Endodermal cell (in vitro differentiated cells): ENCODE data around the gene TRERF1. TPM values are rescaled to one million over a fixed set of nuclear protein-coding genes. Genes with fewer than 3 reads are reported as not detected.

Source experiments
- DNase-seq: peaks from one replicate; pipeline ENCODE4 v3.0.0-alpha.2; 2017
- H3K27ac ChIP-seq: 2 replicates; pipeline ENCODE4 v1.5.1; 2013; ENCODE audit warnings: mild to moderate bottlenecking, low read depth, low read length, moderate library complexity
- H3K27me3 ChIP-seq: 2 replicates; pipeline ENCODE4 v1.6.1; 2013; ENCODE audit warnings: mild to moderate bottlenecking, low read length, moderate library complexity; ENCODE audit not compliant: insufficient read depth, control insufficient read depth, poor library complexity, severe bottlenecking
- H3K36me3 ChIP-seq: 2 replicates; pipeline ENCODE4 v1.7.0; 2013; ENCODE audit warnings: mild to moderate bottlenecking, low read length, moderate library complexity; ENCODE audit not compliant: control insufficient read depth, insufficient read depth
- H3K4me1 ChIP-seq: one replicate; pipeline ENCODE4 v1.7.0; 2013; ENCODE audit warnings: low read length; ENCODE audit not compliant: control insufficient read depth, insufficient read depth
- H3K4me3 ChIP-seq: 2 replicates; pipeline ENCODE4 v1.5.1; 2013; ENCODE audit warnings: mild to moderate bottlenecking, low read length, moderate library complexity
- H3K9ac ChIP-seq: 2 replicates; pipeline ENCODE4 v1.6.1; 2013; ENCODE audit warnings: mild to moderate bottlenecking, low read length, moderate library complexity; ENCODE audit not compliant: poor library complexity, severe bottlenecking; ENCODE audit errors: extremely low read depth
- H3K9me3 ChIP-seq: 2 replicates; pipeline ENCODE4 v1.6.1; 2013; ENCODE audit warnings: mild to moderate bottlenecking, low read length, moderate library complexity; ENCODE audit not compliant: control insufficient read depth
- H3K27ac Mint-ChIP-seq: 2 replicates; pipeline ENCODE4 v1.8.0; 2020; ENCODE audit warnings: mixed read lengths
- H3K27me3 Mint-ChIP-seq: 2 replicates; pipeline ENCODE4 v1.8.0; 2021; ENCODE audit warnings: mild to moderate bottlenecking, mixed read lengths; ENCODE audit not compliant: insufficient read depth
- H3K36me3 Mint-ChIP-seq: 2 replicates; pipeline ENCODE4 v1.8.0; 2020; ENCODE audit warnings: low read depth, mixed read lengths
- H3K4me1 Mint-ChIP-seq: 2 replicates; pipeline ENCODE4 v1.8.0; 2020; ENCODE audit warnings: mixed read lengths
- H3K4me3 Mint-ChIP-seq: 2 replicates; pipeline ENCODE4 v1.8.0; 2020; ENCODE audit warnings: mild to moderate bottlenecking, moderate library complexity, mixed read lengths
- H3K9me3 Mint-ChIP-seq: 2 replicates; pipeline ENCODE4 v1.8.0; 2020; ENCODE audit warnings: mild to moderate bottlenecking, mixed read lengths
- WGBS, 2 experiments: methylation state at CpG; one replicate each; pipeline versions ENCODE4 v1.1.5 to v1.1.7; 2013; ENCODE audit warnings: missing lambda C conversion rate in 2 of 2, mixed read lengths in 1 of 2; ENCODE audit not compliant: insufficient coverage in 1 of 2, insufficient read length in 1 of 2; 5-methylcytosine and 5-hydroxymethylcytosine counted together
- long read RNA-seq, 4 experiments: library from polyadenylated mRNA in 2 of 4; library from RNA in 1 of 4; library from capped mRNA in 1 of 4; stranded (forward) in 3 of 4; unstranded in 1 of 4; transcript quantifications; one replicate each; pipeline ENCODE4 v2.0.0, GENCODE V29; 2020 to 2021; ENCODE audit warnings: inconsistent platforms in 1 of 4
- polyA plus RNA-seq, 2 experiments: library from polyadenylated mRNA; stranded (reverse); fragments of 50-300 nt; gene quantifications; one replicate each; pipeline ENCODE4 v1.2.3, GENCODE V29; 2013
- total RNA-seq, 2 donors: library from RNA; stranded (reverse); fragmentation: NEBNext Ultra II Directional in 1 of 2; extraction: Animal tissue kit (Norgen Biotek cat#: 25700) in 1 of 2; gene quantifications; 2 replicates in 1 of 2; 3 replicates in 1 of 2; pipeline ENCODE4 v1.2.1, GENCODE V29; 2021
- TF ChIP-seq, protein P1 (sequence below): fragments of 200-600 bp; sonication (generic); conservative IDR thresholded peaks from 2 replicates; pipeline ENCODE4 v1.5.0; 2021; ENCODE audit warnings: antibody characterized with exemption, mild to moderate bottlenecking

Gene TRERF1, protein sequence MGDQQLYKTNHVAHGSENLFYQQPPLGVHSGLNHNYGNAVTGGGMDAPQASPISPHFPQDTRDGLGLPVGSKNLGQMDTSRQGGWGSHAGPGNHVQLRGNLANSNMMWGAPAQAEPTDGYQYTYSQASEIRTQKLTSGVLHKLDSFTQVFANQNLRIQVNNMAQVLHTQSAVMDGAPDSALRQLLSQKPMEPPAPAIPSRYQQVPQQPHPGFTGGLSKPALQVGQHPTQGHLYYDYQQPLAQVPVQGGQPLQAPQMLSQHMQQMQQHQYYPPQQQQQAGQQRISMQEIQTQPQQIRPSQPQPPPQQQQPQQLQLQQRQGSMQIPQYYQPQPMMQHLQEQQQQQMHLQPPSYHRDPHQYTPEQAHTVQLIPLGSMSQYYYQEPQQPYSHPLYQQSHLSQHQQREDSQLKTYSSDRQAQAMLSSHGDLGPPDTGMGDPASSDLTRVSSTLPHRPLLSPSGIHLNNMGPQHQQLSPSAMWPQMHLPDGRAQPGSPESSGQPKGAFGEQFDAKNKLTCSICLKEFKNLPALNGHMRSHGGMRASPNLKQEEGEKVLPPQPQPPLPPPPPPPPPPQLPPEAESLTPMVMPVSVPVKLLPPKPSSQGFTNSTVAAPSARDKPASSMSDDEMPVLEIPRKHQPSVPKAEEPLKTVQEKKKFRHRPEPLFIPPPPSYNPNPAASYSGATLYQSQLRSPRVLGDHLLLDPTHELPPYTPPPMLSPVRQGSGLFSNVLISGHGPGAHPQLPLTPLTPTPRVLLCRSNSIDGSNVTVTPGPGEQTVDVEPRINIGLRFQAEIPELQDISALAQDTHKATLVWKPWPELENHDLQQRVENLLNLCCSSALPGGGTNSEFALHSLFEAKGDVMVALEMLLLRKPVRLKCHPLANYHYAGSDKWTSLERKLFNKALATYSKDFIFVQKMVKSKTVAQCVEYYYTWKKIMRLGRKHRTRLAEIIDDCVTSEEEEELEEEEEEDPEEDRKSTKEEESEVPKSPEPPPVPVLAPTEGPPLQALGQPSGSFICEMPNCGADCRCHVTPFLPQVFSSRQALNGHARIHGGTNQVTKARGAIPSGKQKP (N-terminal part only)
- total RNA-seq: 1 to 10 TPM; 4.7 to 5.3 TPM
- 9.3 TPM for polyA plus RNA-seq (2013, experiment 1 of 2)
- 7.7 TPM for polyA plus RNA-seq (2013, experiment 2 of 2)
- long read RNA-seq, experiment 1, partial matches to known transcripts: 3 of 3 reads
- long read RNA-seq, experiment 1, other reads (novel, unspliced or antisense): 0 of 3 reads
- long read RNA-seq, experiment 2, partial matches to known transcripts: 1 of 6 reads
- long read RNA-seq, experiment 2, other reads (novel, unspliced or antisense): 5 of 6 reads
- long read RNA-seq, experiment 3, partial matches to known transcripts: 4 of 8 reads
- long read RNA-seq, experiment 3, other reads (novel, unspliced or antisense): 4 of 8 reads
- long read RNA-seq, experiment 4: 0 reads

DNA sequence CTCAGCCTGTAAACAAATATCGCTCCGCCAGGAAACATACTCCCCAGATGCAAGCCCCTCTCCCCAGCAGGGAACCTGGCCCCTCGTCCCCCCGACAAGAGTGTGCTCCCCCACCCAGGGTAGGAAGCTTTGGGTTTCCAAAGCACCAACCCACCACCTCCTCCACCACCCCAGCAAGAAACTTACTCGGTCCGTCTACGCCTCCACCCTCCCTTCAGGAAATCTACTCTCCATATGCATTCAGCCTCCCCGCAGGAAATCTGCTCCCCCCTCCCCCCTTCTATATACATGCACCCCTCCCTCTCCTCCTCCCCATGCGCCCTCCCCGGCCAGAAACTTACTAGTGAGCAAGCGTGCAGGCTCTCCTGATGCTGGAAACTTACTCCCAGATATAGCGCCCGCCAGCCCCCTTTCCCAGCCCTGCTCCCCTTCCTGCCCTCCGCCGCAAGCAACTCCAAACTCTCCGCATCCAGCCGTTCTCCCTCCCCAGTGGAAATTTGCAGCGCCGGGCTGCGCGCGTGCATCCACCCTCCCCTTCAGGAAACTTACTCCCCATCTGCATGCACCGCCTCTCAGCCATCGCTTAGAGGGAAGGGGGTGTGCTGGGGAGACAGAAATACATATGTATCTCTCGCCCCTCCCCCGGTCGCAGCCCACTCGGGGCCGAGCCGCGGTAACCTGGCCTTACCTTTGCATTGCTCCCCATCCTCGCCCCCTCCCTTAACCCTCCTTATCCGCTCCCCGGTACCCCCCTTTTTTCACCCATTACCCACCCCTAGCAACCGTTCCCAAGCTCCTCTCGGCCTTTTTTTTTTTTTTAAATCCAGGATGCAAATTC is at the start of gene TRERF1:
Gene TRERF1 (minus strand): TSS at position 594 of the 838 bp plus-strand sequence. CDS start 182,336 bp downstream, outside the sequence.
- peak within 1 kb of the TSS; percentile 87 for H3K4me3 Mint-ChIP-seq
- peak within 1 kb of the TSS; percentile 90 for H3K27ac Mint-ChIP-seq
- peaks cover 7% of the 10 kb centered on the region for H3K4me1 ChIP-seq
- no peaks in the 10 kb centered on the region for H3K36me3 Mint-ChIP-seq
- H3K36me3 ChIP-seq: no peaks in the 10 kb centered on the region
- peaks cover 15% of the 10 kb centered on the region for H3K27me3 Mint-ChIP-seq
- WGBS, 2 experiments: 0% methylated on average over 7 to 36 of the region's 36 CpGs
- peak within 1 kb of the TSS; percentile 67 for H3K9ac ChIP-seq
- H3K27ac ChIP-seq: peak within 1 kb of the TSS; percentile 95
- peak; percentile 91 for DNase-seq
- no peaks in the 10 kb centered on the region for H3K9me3 ChIP-seq
- H3K4me3 ChIP-seq: peak within 1 kb of the TSS; percentile 94
- TF ChIP-seq, protein P1, sequence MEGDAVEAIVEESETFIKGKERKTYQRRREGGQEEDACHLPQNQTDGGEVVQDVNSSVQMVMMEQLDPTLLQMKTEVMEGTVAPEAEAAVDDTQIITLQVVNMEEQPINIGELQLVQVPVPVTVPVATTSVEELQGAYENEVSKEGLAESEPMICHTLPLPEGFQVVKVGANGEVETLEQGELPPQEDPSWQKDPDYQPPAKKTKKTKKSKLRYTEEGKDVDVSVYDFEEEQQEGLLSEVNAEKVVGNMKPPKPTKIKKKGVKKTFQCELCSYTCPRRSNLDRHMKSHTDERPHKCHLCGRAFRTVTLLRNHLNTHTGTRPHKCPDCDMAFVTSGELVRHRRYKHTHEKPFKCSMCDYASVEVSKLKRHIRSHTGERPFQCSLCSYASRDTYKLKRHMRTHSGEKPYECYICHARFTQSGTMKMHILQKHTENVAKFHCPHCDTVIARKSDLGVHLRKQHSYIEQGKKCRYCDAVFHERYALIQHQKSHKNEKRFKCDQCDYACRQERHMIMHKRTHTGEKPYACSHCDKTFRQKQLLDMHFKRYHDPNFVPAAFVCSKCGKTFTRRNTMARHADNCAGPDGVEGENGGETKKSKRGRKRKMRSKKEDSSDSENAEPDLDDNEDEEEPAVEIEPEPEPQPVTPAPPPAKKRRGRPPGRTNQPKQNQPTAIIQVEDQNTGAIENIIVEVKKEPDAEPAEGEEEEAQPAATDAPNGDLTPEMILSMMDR: no peak
- H3K9me3 Mint-ChIP-seq: no peaks in the 10 kb centered on the region
- H3K27me3 ChIP-seq: peaks cover 8% of the 10 kb centered on the region
- H3K4me1 Mint-ChIP-seq: peaks cover 32% of the 10 kb centered on the region

DNA sequence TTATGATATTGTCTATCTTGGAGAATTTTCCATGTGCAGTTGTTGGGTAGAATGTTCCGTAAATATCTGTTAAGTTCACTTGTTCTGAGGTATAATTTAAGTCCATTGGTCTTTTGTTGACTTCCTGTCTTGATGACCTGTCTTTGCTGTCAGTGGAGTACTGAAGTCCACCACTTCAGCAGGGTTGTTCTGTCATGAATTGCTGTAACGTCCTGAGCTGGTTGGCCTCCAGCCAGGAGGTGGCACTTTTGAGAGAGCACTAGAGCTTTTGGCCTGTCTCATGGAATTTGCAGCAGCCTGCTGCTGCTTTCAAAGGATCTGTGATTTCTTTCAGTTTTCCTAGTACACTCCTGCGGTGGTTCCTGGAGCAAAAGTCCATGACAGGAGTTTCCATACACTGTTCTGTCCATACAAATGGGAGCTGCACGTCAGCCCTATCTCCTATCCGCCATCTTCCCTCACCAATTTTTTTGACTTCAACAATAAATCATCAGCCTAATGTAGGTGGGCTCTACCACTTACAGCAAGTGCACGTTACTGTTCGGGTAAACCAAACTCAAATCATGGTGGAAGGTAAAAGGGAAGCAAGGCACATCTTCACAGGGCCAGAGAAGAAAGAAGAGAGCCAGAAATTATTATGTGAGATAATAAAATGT is 46.9 kb upstream of the TRERF1 start:
- peak; percentile 73 for DNase-seq

More for the DNA sequence above, 46.9 kb upstream of the TRERF1 start:
- Histone ChIP-seq H3K27me3 (no peaks in the 10 kb centered on the region), H3K4me3 (no peak overlapping the region), H3K27ac (no peak overlapping the region), H3K36me3 (no peaks in the 10 kb centered on the region), H3K9ac (no peak overlapping the region), H3K4me1 (no peaks in the 10 kb centered on the region), H3K9me3 (no peaks in the 10 kb centered on the region)
- TF ChIP-seq, protein P1: peak; percentile 42
- H3K27me3 Mint-ChIP-seq: peaks cover 9% of the 10 kb centered on the region
- 90% methylated on average over 7 of the region's 7 CpGs for WGBS, 2 experiments
- H3K27ac Mint-ChIP-seq: no peak overlapping the region
- peaks cover 4% of the 10 kb centered on the region for H3K9me3 Mint-ChIP-seq
- no peaks in the 10 kb centered on the region for H3K4me1 Mint-ChIP-seq
- H3K36me3 Mint-ChIP-seq: no peaks in the 10 kb centered on the region
- H3K4me3 Mint-ChIP-seq: no peak overlapping the region
